HG03354 (cell line): ENCODE measurements around the gene PLXNB1.

Source experiments
- ATAC-seq: cut with Tn5 transposase; IDR thresholded peaks from one replicate; pipeline ENCODE4 v1.9.1; 2021; ENCODE audit warnings: mild to moderate bottlenecking; ENCODE audit not compliant: unreplicated experiment, poor library complexity, severe bottlenecking

PLXNB1 gene

GRCh38 chr3:48436855-48437254, 7.0 kb upstream of the PLXNB1 start:
- ATAC-seq: no peak

DNA sequence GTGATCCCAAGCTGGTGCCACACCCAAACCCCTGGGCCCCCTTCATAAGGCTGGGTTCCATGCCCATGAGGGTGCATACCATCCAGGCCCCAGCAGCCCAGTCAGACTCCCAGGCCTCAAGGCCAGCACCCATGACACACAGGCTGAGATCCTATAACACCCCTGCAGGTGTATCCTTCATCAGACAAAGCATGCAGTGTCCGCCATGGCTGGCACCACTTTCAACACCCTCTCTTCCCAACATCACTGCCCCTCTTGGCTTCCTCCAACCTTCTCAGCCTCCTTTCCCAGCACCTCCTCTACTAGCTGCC, 6.5 kb upstream of the PLXNB1 start:
- no peak for ATAC-seq

DNA sequence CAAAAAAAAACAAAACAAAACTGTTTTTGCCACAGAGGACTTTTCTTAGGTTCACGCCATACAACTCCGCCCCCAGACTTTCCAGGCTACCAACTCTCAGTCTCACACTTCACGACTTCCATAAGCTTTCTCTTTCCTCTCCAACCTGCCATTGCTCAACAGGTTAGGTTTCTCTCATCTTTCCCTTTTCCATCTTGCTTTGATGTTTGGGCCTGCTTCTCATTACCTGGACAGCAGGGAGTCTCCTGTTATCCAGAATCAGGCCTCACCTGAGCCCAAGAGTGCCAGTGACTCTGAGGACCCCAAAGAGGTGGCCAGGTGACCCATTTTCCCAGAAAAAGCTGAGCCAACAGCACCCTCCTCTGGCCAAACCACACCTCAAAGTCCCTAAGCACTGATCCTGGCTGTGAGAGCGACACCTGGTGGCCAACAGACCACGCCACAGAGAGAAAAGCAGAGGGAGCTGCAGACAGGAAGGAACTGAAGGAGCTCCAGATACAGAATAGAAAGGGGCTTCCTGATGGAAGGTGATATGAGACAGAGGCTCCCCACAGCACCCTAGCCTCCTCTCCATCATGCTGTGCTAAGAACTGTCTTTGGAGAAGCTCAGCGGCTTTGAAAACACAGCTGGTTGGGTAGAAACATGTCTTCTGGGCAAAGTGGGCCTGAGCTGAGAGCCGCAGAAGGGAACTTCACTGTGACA, 6.0 kb upstream of the PLXNB1 start:
- no peak for ATAC-seq

DNA sequence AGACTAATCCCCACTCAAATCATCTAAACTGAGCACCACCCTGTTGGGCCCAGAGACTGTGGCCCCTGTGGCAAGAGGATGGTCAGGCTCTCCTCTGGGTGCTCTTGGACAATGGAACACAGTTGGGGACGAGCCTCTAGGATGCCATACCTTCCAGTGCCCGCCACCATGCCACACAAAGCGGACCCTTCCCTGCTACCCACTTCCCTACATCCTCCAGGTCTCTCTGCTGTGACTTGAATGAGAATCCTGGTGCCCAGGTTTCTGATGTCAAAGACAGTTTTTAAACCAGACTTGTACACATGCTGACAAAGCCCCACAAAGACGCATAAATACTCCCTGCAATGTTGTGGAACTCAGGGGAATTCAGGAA, 5.3 kb upstream of the PLXNB1 start:
- ATAC-seq: no peak

DNA sequence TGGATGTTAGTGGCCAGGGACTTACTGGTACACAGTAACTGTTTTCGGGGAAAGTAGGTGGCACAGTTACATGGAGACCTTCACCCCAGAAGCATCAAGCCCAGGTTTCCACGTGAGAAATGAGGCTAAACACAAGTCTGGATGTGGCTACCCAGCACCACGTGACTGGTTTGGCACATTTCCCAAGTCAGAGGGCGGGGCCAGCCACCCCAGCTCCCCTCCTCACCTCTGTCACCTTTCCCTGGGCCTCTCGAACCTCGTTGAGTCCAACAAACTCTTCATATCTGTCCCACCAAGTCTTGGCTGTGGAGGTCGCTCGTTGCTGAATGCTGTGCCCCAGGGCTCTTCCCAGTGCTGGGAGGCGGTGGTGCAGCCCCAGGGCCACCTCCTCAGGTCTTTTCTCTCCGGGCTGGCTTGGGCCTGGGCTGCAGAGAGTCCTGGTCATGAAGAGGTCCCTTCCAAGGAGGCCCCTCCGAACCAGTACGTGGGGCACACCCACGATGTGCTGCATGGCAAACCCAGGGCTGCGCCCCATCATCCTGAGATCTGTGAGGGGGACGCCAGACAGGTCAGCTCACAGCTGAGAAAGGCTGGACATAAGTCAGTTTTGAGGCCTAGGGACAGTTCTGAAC, 4.8 kb upstream of the PLXNB1 start:
- no peak for ATAC-seq

DNA sequence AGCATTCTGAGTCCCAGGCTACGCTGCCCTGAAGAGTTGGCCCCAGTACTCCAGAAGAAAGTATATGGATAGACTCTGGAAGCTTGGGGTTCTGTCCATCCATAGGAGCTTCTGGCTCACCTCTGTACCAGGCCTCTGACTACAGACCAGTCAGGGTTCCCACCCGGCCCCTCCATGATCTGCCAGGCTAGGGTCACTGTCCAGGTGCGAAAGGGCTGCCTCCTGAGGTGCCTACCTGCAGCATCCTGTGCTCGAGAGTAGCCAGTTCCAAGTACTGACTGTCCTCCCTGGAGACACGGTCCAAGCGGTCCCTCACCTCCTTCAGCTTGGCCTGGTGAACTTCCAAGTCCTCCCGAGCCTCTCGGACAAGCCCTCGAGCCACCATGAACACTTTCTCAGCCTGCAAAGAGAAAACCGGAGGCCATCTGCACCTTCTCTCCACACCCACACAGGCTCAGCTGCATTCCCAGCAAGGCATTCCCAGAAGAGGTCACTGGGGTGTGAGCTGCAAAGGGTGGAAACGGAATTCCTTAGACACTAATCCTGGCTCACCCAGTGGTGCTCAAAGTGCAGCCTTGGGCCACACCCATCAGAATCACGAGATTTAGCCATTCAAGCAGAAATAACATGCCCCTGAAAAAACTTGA, 3.7 kb upstream of the PLXNB1 start:
- no peak for ATAC-seq

- ATAC-seq: no peak
Observed at GRCh38 chr3:48432411-48433371, 2.8 kb upstream of the PLXNB1 start.

GRCh38 chr3:48431224-48432029, 1.5 kb upstream of the PLXNB1 start:
- ATAC-seq: no peak

DNA sequence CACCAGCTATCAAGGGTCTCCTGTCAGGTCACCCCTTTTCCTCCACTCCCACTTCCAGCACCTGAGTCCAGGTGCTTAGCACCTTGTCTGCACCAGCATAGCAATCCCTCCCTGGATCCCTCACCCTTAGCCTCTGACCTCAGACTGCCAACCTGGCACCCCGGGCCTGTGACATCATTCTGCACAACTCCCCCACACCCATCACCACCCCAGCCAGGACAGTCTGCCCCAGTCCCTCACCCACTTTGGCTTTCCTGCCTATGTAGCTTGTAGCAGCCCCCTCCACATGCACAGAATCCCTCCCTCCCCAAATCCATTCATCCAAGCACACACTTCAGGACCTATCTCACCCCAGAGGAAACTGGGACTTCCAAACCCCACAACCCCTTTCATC, 819 bp upstream of the PLXNB1 start:
- no peak for ATAC-seq

- peak; percentile 49 for ATAC-seq
Observed at GRCh38 chr3:48429317-48429959, 448 bp downstream of the PLXNB1 start.

DNA sequence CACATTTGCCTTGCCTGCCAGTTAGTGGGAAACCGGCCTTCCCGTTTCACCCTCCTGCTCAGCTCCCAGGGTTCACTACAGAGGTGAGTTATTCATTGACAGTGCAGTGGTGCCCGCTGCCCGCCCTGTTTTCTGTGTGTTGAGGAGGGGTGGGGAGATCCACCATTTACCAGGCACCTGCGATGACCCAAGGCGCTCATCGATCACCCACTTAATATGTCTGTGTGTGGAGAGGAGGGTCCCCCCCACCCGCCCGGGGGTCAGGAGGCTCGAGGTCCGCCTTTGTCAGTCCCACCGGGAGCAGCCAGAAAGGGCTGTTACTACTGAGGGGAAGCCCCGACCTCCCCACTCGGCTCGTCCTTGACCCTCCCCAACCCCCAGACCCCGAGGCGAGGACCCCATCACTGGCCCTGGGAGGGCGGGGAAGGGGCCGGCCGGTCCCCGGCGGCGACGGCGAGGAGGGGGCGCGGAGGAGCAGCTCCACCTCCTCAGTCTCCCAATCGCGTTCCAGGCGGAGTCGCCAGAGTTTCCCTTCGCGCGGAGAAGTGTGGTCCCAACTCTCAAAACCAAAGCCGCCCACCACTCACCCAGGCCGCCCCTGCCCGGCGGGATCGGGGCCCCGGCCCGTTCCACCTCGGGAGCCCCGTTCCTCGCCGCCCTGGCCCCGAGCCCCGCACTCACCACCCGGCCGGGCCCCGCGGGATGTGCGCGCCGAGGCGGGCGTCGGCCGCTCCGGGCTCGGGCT, 1.1 kb downstream of the PLXNB1 start:
- ATAC-seq: peak; percentile 50

GRCh38 chr3:48428088-48428571, 1.8 kb downstream of the PLXNB1 start:
- no peak for ATAC-seq

DNA sequence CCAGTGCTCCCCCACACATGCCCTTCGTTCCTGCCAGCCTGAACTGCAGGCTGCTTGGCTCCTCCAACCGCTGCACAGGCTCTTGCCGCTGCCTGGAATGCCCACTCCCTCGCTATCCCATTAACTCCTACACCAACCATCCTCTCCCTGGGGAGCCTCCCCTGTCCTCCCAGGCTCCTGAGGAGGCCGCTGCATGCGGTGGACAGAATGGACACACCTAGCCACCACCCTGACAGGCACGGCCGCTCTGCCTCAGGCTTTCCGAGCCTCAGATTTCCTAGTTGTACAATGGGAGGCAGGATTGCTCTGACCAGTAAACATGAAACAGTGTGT, 2.3 kb downstream of the PLXNB1 start:
- ATAC-seq: no peak

- no peak for ATAC-seq
Observed at GRCh38 chr3:48426944-48427629, 2.8 kb downstream of the PLXNB1 start.

- ATAC-seq: no peak
Observed at GRCh38 chr3:48426401-48426909, 3.4 kb downstream of the PLXNB1 start.

GRCh38 chr3:48425281-48425812, 4.5 kb downstream of the PLXNB1 start:
- no peak for ATAC-seq

DNA sequence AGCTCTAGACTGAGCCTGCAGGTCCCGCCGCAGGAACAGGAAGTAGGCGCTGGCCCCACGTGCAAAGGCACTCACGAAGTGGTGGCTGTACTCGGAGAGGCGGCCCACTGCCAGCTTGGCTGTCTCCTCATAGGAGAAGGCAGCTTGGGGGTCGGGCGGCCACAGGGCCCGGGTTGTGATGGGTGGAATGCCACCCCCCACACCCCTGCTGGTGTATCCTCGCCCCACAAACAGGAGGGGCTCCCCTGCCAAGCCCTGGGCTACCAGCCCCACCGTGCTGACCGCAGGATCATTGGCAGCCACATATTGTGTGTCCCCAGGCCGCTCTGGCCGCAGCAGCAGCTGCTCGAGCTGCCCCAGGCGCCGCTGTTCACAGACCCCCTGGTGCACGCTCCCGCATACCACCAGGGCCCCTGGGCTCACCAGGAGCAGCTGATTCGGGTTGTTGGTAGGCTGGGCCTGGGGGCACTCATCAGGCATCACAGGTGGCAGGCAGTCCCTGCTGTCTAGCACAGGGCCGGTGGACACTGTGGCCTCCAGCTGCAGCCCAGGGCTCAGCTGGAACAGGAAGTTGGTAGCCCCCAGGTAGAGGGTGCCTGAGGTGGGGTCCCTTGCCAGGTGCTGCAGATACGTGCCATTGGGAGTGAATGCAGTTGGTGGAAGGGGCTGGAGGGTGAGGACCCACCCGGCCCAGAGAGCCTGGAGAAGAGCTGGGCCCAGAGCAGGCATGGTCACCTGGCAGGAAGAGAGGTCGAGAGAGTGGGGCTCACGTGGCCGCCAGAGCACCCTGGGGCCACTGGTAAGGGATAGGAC, 5.8 kb downstream of the PLXNB1 start:
- no peak for ATAC-seq
